Measurements from ENCODE around the gene ST8SIA1. TPM values are rescaled to one million over a fixed set of nuclear protein-coding genes. Genes with fewer than 3 reads are reported as not detected.
"Not testable (repeated sequence)": the region's sequence is repeated elsewhere in the genome, so short reads cannot be mapped to it uniquely, and the experiment has no call there.

ST8SIA1 gene
- total RNA-seq, 2 experiments from 2014 or later: not detected

DNA sequence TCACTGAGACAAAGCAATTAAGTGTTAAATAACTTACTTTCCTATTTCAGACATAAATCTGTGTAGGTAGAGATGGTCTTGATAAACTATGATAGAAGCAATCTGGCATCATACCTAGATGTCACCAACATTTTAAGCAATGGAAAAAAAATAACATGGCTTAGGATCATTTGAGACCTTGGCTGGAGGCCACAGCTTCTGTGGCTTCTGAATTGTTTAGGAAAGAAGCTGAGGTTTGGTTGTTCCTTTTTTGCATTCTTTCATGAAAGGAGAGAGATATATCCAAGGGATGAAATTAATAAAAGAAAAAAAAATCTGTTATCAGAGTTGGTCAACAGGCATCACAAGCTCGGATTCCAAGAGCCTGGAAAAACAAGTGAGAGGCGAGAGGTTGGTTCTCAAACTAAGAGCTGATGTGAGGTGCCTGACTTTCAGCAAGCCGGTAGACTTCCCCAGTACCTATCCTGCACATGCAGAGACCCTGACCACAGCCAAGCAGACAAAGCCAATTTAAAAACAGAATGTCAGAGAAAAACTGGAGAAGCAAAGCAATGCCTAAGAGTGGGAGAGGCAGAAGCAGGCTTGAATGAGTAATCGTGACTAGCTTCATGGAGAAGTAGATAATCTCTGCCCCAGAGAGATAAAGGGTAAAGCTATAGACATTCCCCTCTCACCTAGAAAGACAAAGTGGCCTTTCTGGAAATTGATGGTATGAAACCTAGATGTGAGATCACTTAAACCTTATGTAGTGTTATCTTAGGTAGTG lies 43.4 kb upstream of the ST8SIA1 start:
- no peaks in the 10 kb centered on the region for H4K20me1 ChIP-seq (ENCODE audit: insufficient read depth, low read length)
- no peaks in the 10 kb centered on the region for H3K9me2 ChIP-seq (ENCODE audit: insufficient read depth, low read length)
- H3K4me1 ChIP-seq (ENCODE audit: insufficient read depth, low read length, poor library complexity, severe bottlenecking): no peaks in the 10 kb centered on the region
- no peak overlapping the region for H3K27ac ChIP-seq (ENCODE audit: low read depth, low read length, poor library complexity, severe bottlenecking)
- H3K4me2 ChIP-seq (ENCODE audit: low read length): no peak overlapping the region
- no peak overlapping the region for H2AFZ ChIP-seq (ENCODE audit: low read length)
- no peaks in the 10 kb centered on the region for H3K9me3 ChIP-seq (ENCODE audit: low read length)
- CTCF ChIA-PET (ENCODE audit: unreplicated experiment): no interaction called here
- no peak for DNase-seq (ENCODE audit: low spot score)
- POLR2A ChIA-PET: interaction anchor here (0.5 to 0.8 kb wide), 3 partner anchors 10 to 182 kb away, joined by 3 read pairs; no protein-coding TSS in a partner anchor
- no peaks in the 10 kb centered on the region for H3K79me2 ChIP-seq (ENCODE audit: insufficient read depth, low read depth, low read length)
- BruUV-seq (replicated peaks): no TSS peak
- no peaks in the 10 kb centered on the region for H3K36me3 ChIP-seq (ENCODE audit: insufficient read depth, low read length)
- TF ChIP-seq, protein P1, sequence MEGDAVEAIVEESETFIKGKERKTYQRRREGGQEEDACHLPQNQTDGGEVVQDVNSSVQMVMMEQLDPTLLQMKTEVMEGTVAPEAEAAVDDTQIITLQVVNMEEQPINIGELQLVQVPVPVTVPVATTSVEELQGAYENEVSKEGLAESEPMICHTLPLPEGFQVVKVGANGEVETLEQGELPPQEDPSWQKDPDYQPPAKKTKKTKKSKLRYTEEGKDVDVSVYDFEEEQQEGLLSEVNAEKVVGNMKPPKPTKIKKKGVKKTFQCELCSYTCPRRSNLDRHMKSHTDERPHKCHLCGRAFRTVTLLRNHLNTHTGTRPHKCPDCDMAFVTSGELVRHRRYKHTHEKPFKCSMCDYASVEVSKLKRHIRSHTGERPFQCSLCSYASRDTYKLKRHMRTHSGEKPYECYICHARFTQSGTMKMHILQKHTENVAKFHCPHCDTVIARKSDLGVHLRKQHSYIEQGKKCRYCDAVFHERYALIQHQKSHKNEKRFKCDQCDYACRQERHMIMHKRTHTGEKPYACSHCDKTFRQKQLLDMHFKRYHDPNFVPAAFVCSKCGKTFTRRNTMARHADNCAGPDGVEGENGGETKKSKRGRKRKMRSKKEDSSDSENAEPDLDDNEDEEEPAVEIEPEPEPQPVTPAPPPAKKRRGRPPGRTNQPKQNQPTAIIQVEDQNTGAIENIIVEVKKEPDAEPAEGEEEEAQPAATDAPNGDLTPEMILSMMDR (conservative IDR thresholded peaks at IDR 0.05; ENCODE audit: low read length): no peak
- TF ChIP-seq EZH2phosphoT487 (IDR thresholded peaks at IDR 0.05; ENCODE audit: borderline replicate concordance, low read depth, low read length): no peak
- intact Hi-C loops (cut with micrococcal nuclease; ENCODE audit: unreplicated experiment): no loop called here
- no peak overlapping the region for H3K4me3 ChIP-seq (ENCODE audit: low read depth, low read length, poor library complexity, severe bottlenecking)

DNA sequence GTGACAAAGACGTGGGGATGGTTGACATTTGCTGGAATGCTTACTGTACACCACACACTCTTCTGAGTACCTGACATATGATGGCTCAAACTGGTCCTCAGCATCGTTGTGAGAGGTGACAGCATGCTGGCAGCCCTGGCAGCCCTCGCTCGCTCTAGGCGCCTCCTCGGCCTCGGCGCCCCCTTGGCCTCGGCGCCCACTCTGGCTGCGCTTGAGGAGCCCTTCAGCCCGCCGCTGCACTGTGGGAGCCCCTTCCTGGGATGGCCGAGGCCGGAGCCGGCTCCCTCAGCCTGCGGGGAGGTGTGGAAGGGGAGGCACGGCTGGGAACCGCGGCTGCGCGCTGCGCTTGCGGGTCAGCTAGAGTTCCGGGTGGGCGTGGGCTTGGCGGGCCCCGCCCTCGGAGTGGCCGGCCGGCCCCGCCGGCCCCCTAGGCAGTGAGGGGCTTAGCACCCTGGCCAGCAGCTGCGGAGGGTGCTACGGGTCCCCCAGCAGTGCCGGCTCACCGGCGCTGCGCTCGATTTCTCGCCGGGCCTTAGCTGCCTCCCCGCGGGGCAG lies 42.2 kb upstream of the ST8SIA1 start:
- H4K20me1 ChIP-seq (ENCODE audit: insufficient read depth, low read length); H2AFZ ChIP-seq (ENCODE audit: low read length); BruUV-seq (replicated peaks); POLR2A ChIA-PET; H3K9me3 ChIP-seq (ENCODE audit: low read length); CTCF ChIA-PET (ENCODE audit: unreplicated experiment); intact Hi-C loops (cut with micrococcal nuclease; ENCODE audit: unreplicated experiment); DNase-seq (ENCODE audit: low spot score); H3K36me3 ChIP-seq (ENCODE audit: insufficient read depth, low read length); H3K27ac ChIP-seq (ENCODE audit: low read depth, low read length, poor library complexity, severe bottlenecking); H3K9me2 ChIP-seq (ENCODE audit: insufficient read depth, low read length); H3K79me2 ChIP-seq (ENCODE audit: insufficient read depth, low read depth, low read length); H3K4me3 ChIP-seq (ENCODE audit: low read depth, low read length, poor library complexity, severe bottlenecking); H3K4me2 ChIP-seq (ENCODE audit: low read length); H3K4me1 ChIP-seq (ENCODE audit: insufficient read depth, low read length, poor library complexity, severe bottlenecking): not testable (repeated sequence)

DNA sequence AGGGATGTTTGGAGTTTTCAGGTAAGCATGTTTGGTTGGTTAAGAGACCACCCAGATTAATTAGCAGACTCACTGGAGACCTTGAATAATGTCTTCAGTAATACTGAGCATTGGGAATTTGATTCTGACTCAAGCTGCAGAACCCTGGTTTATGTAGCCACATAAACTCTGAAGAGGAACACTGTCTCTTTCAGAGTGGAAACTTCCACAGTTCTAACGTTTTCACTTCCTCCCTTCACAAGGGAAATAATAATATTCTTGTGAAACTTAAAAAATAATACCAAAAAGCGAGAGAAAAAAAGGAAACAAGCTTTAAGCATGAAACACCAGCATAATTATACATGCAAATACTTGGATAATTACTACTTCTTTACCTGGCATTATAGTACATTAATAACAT lies 40.0 kb upstream of the ST8SIA1 start:
- no peak for DNase-seq (ENCODE audit: low spot score)
- intact Hi-C loops (cut with micrococcal nuclease; ENCODE audit: unreplicated experiment): no loop called here
- H3K79me2 ChIP-seq (ENCODE audit: insufficient read depth, low read depth, low read length): no peaks in the 10 kb centered on the region
- H3K4me3 ChIP-seq (ENCODE audit: low read depth, low read length, poor library complexity, severe bottlenecking): no peak overlapping the region
- H3K9me3 ChIP-seq (ENCODE audit: low read length): no peaks in the 10 kb centered on the region
- H3K4me2 ChIP-seq (ENCODE audit: low read length): no peak overlapping the region
- no TSS peak for BruUV-seq (replicated peaks)
- no peaks in the 10 kb centered on the region for H4K20me1 ChIP-seq (ENCODE audit: insufficient read depth, low read length)
- no peaks in the 10 kb centered on the region for H3K36me3 ChIP-seq (ENCODE audit: insufficient read depth, low read length)
- H3K27ac ChIP-seq (ENCODE audit: low read depth, low read length, poor library complexity, severe bottlenecking): no peak overlapping the region
- ChIA-PET POLR2A (interaction anchor here (0.6 kb wide), 1 partner anchor 1370 kb away, joined by 4 read pairs; no protein-coding TSS in a partner anchor), CTCF (ENCODE audit: unreplicated experiment) (no interaction called here)
- no peak overlapping the region for H2AFZ ChIP-seq (ENCODE audit: low read length)
- no peak for TF ChIP-seq EZH2phosphoT487 (IDR thresholded peaks at IDR 0.05; ENCODE audit: borderline replicate concordance, low read depth, low read length)
- TF ChIP-seq, protein P1 (conservative IDR thresholded peaks at IDR 0.05; ENCODE audit: low read length): no peak
- H3K4me1 ChIP-seq (ENCODE audit: insufficient read depth, low read length, poor library complexity, severe bottlenecking): no peaks in the 10 kb centered on the region
- H3K9me2 ChIP-seq (ENCODE audit: insufficient read depth, low read length): no peaks in the 10 kb centered on the region
